NCI-H2081 (cell line): ENCODE measurements around the gene SLC23A2.
"Not testable (repeated sequence)": the region's sequence is repeated elsewhere in the genome, so short reads cannot be mapped to it uniquely, and the experiment has no call there.

ENCODE experiments used
- DNase-seq, 2 experiments: peaks; one replicate each; lab custom pipeline; 2025; lab: John Stamatoyannopoulos, UW

Gene SLC23A2

DNA sequence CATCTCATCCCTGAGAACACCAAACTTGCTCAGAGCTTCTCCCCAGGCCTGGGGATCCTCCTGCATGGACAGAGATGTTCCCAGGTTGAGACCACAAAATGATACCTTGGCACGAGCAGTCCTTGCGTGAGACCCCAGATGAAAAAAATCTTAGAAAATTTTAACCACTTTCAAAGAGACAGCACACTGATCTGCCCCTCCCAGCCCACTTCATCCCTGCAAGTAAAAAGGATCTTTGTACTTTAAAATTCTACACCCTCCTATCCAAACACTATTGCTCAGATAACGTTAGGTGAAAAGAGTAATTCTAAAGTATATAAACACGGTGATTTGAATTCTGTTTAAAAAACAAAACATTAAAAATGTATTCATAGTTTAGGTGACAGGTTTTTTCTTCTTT lies 98.5 kb downstream of the SLC23A2 start:
- no peak for DNase-seq

DNA sequence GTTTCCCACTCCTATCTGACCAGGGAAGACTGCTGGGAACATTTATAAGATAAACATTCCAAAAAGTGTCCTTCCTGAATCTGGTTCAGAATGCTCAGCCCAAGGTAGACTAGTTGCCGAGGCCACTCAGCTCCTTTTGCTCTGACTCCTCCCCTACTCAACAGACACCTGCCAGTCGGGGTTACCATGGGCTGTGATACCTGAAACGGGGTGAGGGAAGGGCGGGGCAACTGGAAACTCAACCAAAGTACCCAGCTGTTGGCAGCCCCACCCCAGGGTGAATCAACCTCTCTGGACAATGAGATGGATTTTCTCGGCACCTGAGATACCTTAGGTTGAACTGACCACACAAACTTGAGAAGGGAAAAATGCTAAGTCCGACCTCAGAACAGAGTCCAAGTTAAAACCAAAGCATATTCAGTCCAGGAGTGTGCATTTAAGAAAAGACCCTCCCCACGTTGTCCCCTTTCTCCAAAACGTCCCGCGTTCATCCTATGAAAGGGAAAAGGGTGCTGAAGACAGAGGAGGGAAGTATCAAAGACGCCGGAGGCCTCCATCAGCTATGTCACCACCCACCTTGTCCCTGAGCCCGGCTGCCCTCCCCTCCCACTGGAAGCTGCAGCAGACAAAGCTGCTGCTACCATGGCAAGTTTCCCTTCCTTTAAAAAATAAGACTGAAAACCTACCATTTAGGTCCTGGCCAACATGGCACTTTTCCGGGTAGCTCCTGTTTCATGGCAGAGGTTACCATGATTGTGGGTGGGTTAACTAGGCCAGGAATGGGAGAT lies 100.1 kb downstream of the SLC23A2 start:
- DNase-seq, result no peak

DNA sequence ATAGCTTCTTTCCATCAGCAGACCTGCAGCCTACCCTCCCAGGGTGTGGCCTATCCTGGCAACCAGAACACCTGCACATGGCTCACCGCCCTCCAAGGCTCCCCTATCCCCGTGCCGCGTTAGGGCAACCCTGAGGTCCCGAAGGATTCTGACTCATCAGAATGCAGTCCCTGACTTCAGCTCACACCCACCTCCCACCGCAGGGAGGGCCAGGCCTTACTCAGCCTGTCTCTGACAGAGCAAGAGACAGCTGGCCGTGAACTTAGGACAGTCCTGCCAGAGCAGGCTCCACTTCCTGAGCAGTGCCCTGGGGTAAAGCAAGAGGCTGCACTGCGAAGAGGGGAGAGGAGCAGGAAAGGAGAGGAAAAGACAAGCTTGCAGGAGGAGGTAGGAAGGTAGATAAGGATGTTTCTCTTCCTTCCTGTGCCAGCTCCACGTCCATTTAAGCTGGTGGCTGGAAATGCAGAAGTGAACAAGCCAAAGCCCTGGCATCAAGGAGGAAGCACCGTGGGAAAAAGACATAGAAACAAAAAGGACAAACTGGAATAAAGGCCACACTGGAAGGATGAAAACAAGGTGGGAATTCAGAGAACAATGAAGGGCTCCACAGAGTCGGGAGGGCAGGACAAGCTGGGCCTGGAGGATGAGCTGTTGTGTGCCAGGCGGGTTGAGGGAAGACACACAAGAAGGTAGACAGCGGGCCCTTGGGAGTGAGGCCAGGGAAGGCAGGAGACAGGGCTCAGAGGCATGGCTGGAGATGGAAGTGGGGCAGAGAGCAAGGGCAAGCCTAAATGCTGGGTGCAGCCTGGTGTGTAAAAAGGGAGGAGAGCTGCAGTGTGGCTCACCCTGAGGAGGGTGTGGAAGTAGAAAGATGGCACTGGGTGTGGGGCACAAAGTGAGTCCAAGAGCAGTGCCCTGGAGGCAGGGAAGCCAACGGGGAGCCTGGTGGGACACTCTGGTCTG lies 102.7 kb downstream of the SLC23A2 start:
- DNase-seq, result no peak

DNA sequence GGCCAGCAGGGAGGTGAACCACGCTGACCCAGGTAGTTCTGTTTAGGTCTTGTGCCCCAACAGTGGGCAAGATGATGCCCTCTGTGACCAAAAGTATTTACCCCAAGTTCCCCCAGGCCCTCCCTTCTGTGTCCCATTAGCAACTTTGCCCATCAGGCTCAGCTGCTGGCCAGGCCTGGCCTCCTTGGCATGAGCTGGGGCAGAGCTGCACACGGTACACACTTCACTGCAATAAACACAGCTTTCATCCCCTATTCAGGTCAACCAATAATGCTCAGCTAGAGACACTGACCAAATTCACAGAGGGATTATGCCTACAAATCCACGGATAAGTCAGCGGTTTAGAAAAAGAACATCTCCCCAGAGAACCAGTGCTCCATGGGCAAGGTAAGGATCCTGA lies 103.7 kb downstream of the SLC23A2 start:
- DNase-seq, result no peak

DNA sequence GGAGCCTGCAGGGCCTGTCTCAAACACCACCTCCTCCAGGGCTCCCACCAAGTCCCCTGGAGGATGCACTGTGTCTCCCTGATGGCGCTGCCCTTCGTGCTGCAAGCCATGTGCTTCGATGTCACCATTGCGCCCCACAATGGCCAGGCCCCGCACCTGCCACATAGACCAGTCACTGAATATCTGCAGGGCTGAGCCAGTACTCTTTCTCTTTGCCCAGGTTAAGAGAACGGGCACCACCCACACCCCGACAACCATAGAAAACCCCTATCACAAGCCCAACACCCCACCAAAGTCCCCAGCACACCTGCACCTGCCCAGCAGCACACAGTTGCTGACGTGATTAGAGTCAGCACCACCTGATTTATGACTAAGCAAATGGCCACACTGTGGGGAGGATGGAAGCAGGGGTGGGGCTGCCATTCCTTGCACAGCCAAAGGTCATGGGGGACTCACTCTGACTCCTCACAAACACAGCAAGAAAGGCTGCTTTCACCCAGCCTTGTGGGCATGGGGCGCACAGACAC lies 104.3 kb downstream of the SLC23A2 start:
- DNase-seq, result peak in 1 of 2 experiments; percentile 35

DNA sequence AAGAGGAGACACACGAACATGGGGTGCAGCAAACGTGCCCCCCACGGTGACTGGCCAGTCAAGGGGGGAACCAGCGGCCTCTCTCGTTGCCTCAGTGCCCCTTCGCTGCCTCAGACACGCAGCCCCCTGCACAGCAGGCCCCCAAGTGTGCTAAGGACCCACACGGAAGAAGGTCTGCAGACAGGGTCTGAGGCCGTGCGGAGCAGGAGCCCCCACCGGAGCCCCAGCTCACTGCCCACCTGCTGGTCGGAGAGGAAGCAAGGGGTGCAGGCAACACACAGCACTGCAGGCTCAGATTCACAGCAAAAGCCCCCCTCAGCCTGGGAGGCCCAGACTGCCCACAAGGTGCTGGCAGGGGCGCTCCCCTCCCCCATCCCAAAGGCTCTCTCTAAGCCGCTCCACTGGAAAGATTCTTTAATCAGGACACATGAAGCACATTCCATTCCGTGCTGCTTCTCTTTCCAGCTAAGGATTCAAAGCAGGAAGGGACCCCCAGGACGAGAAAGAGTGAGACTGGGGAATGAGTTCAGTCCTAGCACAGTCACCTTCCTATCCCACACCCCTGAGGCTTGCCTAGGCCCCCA lies 105.1 kb downstream of the SLC23A2 start:
- DNase-seq, result no peak

DNA sequence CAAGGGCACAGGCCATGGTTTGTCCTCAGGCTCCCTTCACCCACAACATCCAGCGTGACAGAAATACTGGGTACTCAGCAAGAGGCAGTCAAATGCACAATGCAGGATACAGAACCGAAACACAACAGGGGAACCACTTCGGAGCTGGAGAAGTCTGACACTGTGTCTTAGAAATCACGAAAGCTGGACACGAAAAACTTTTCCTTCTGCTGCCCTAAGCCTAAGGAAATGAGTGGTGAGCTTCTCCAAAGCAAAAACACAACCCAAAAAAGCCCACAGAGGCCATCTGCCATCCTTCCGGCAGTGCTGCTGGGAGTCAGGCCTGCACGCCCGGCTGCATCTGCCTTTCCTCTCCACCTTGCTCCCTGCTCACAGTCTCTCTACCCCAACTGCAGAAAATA lies 106.3 kb downstream of the SLC23A2 start:
- DNase-seq, result no peak

DNA sequence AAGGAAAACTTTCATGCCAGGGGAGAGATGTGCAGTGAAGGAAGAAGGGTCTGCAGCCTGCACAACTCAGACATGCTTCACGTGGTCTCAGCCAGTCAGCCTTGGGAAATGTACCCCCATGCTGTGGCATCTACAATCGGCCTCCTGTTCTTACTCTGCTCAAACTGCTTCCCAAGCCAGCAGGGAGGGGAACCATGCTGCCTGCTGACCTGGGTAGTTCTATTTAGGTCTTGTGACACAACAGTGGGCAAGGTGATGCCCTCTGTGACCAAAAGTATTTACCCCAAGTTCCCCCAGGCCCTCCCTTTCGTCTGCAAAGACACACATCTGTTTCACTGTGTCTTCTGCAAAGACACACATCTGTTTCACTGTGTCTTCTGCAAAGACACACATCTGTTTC lies 106.9 kb downstream of the SLC23A2 start:
- no peak for DNase-seq

DNA sequence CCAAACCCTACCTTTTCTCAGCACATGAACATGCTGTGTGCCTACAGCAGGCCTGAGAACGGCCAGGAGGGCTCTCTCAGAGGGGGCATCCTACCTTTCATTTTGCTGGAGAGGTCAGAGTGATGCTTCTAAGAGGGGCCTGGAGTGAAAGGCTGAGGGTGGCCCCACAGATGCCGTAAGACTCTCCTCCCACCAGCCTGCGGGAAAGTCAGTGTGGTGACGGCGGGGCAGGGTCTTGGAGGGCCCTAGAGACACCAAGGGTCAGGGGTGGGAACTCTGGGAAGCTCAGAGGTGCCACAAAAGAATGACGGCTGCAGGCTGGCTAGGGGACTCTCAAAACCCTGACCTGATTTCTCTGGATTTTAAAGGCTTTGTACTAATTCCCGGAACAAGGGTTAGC lies 107.6 kb downstream of the SLC23A2 start:
- no peak for DNase-seq

DNA sequence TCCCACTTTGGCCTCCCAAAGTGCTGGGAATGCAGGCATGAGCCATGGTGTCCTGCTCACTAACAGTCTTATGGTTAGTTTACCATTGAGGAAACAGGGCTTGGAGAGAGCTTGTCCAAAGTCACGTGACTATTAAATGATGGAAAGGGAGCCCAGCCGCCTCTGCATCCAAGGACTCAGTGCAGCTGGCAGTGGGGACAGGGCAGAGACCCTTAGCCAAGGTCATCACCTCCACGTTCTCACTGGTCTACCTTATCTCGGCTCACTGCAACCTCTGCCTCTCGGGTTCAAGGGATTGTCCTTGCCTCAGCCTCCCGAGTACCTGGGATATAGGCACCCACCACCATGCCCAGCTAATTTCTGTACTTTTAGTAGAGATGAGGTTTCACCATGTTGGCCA lies 109.3 kb downstream of the SLC23A2 start:
- DNase-seq, result no peak

DNA sequence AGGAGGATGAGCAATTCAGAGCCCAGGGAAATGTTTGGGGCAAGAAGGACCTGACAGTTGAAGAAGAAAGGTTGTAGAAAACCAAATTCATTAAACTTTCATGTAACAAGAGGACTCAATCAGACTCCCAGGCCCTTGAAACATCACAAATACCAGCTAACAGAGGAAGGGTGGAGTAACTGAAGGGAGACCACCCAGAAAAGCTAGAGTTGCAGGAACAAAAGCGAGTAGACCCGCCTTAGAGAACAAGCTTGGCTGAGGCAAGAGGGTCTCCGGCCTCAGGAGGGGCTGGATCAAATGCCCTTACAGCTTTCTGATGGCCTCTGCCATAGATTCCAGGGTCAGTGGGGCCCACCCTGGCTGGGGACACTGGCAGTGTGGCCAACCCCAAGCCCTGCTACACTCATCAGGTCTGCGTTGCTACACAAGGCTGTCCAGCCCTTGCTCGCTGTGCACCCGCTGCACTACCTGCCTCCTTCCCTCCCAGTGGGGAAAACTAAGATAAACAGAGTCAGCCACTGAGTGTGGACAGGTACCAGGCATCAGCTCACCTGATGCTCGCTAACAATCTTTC lies 110.0 kb downstream of the SLC23A2 start:
- DNase-seq, result no peak

DNA sequence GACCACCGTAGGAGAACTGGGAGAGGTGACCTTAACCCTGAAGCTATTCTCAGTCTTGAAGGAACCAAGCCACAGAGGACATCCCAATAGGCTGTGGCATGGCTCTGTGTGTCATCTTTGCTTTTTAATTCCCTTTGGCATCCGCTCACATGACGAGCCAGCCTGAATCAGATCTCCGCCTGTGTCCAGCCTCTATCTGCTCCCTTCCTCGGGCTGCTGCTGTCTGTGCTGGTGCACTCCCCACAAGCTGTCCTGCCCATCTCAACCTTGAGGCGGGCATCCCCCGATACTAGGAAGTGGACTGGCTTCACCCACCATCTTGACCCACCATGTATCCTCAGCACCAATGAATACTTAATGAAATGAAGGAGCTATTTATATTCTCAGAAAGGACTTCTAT lies 111.9 kb downstream of the SLC23A2 start:
- DNase-seq, result no peak

DNA sequence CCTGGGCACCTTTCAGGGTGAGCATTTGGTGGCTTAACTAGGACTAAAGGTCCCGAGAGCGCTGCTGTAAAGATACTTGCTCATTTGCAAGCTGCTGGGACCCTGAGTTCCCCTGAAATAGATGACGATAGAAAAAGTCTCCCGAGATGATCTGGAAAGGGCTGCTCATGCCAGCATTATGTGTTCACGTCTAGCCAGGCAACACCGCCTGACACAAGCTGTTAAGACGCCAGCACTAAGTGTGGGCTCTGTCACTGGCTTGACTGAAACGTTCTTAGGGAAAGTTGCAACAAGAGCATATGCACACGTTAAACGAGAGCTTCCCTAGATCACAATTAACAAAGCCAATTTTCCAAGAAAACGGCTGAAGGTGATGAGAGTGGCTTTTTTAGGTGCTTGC lies 113.7 kb downstream of the SLC23A2 start:
- no peak for DNase-seq

DNA sequence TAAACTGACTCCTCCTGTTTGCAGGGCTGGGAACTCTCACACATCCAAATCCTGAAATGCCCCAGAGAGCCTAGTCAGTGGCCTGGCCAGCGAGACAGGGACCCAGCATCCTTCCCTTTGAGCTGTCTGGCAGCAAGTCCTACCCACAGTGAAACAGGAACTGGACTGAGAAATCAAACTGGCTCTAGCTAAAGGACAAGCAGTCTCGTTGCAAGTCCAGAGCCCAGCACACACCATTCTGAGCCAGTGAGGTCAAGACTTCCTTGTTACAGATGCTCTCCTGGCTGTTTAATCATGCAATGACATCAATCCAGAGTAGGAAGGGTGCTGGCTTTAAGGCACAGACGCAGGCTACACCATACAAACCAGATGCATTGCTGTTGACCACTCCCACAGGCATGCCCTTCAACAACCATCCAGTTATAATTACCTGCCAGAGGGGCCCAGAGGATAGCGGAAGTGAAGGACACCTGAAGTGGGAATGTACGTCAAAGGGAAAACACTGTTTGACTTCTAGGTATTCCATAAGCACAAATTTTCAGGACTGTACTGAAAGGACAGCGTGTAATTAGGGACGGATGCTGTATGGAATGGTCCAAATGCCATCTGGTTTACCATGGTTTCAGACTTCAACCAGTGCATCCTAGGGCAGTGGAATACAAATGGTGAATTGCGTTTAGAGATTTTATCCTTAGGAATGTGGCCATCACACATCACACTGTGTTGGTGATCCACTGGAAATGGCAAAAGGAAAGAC lies 114.4 kb downstream of the SLC23A2 start:
- DNase-seq, result no peak

DNA sequence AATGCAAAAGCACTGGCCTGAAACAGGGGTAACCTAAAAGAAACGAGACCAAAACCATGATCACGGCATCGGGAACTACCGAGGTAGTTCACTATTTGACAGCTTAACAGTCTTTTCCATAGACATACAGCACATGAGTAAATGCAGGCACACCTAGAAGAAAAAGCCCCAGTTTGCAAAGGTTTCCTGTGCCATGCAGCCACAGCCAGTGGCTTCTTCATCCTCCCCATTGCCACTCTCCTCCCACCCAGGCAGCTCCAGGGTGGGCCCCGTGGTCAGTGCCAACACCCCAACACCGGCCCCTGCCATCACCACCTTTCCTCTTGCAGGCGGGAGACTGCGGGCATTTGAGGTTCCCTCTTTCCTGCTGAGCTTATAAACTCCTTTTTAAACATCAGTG lies 115.4 kb downstream of the SLC23A2 start:
- DNase-seq, result no peak

DNA sequence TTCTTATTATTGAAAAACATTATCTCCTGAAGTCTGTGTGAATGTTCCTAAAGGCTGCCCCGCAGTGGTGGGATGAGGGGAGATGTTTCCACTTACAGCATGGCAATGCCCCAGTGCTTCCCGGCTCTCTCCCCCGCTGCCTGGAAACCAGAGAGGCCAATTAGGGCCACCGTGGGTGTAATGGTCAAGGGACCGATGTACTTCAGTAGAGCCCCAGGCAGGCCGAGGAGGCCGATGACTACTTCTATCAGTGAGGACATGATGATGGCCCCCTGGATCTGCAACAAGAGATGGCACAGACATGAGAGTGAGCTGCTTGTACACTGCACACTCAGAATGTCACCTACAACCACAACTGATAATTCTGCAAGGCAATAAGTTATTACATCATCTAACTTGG lies 117.8 kb downstream of the SLC23A2 start:
- DNase-seq, result no peak

DNA sequence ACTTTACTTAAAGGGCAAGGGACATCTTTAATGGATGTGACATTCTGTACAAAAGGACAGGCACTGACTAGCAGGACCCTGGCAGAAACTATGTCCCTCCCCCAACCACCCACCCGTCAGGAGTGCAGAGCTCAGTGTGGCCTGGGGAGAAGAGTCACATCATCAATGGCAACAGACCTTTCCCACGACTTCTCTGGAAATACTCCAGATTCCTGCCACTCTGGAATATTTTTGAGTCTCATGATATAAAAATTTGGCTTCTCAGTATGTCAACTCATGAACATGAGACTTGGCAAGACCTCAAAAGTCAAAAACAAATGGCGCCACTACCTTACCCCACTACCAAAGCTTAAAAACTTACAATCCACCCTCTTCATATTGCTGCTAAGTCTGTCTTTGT lies 118.3 kb downstream of the SLC23A2 start:
- DNase-seq, result no peak

DNA sequence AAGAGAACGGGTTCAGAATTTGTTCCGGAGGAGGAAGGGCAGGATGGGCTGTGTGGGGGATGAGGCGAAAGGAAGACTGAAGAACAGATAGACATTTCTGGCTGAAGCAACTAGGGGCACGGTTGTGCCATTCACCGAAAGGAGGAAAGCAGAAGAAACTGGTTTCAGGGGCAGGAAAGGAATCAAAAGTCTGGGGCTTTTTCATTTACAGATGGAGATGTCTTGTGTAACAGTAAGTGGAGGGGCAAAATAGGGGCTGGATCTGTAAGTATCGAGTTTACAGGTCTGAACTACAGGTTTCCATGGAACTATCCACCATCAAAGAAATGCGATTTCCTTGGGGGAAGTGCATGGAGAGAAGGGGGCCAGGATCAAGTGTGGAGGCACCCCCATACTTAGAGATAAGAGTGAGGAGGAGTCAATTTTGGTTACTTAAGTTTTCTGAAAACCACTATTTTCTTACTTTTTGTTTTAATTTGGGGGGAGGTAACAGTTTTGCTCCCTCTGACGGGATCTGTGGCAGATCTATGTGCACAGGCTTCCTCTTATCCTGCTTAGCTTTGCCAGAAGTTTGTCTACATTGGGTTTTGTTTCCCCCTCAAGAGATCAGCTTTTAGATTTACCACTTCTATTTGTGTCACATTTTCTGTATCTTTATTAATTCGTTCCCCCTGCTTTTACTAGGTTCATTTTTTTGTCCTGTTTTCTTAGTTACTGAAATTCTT lies 120.1 kb downstream of the SLC23A2 start:
- DNase-seq, result no peak

DNA sequence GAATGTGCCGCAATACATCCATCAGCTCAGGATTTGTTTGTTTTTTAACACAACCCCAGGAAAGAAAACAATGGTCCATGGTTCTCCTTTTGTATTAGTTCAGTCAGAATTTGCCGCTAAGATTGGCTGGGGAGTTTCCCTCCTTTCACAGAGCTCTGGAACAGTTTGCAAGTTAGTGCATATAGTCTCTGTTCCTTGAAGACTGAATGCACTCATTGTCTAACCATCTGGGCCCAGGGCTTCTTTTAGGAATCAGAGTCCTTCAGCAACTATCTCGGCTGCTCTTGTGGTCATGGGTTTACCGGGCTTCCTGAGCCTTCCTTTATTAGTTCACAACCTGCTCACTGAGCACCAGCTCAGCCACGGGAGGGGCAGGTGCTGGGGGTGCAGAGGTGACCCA lies 121.3 kb downstream of the SLC23A2 start:
- no peak for DNase-seq

DNA sequence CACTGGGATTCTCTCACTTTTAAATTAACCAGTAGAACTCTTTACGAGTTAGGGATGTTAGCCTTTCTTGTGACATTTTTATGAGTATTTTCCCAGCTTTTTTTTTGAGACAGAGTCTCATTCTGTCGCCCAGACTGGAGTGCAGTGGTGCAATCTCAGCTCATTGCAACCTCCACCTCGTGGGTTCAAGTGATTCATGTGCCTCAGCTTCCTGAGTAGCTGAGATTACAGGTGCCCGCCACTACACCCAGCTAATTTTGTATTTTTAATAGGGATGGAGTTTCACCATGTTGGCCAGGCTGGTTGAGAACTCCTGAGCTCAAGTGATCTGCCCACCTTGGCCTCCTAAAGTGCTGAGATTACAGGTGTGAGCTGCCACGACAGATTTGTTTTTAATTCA lies 123.2 kb downstream of the SLC23A2 start:
- DNase-seq, result not testable (repeated sequence)

DNA sequence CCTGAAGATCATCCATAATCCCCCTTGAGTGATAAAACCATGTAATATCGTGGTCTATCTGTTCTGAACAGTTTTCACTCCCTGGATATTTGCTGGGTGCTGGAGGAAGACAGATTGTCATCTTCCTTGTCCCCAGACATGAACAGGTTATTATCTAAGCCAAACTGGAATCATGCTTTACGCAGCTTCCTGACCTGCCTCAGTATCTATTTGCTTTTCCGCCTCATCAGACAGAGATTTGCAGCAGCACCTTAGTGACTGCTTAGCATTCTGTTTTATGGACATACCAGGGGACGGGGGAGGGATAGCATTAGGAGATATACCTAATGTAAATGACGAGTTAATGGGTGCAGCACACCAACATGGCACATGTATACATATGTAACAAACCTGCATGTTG lies 124.6 kb downstream of the SLC23A2 start:
- DNase-seq, result peak in 1 of 2 experiments; percentile 26
